ENCODE results near the gene UBL4B.

- TF ChIP-seq, protein P1, sequence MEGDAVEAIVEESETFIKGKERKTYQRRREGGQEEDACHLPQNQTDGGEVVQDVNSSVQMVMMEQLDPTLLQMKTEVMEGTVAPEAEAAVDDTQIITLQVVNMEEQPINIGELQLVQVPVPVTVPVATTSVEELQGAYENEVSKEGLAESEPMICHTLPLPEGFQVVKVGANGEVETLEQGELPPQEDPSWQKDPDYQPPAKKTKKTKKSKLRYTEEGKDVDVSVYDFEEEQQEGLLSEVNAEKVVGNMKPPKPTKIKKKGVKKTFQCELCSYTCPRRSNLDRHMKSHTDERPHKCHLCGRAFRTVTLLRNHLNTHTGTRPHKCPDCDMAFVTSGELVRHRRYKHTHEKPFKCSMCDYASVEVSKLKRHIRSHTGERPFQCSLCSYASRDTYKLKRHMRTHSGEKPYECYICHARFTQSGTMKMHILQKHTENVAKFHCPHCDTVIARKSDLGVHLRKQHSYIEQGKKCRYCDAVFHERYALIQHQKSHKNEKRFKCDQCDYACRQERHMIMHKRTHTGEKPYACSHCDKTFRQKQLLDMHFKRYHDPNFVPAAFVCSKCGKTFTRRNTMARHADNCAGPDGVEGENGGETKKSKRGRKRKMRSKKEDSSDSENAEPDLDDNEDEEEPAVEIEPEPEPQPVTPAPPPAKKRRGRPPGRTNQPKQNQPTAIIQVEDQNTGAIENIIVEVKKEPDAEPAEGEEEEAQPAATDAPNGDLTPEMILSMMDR (conservative IDR thresholded peaks at IDR 0.05; ENCODE audit: low read depth in 2 of 2), result no peak
- TF ChIP-seq REST (IDR thresholded peaks at IDR 0.05; ENCODE audit: unreplicated experiment) (no peak), POLR2AphosphoS5 (IDR thresholded peaks at IDR 0.05; ENCODE audit: low read depth) (no peak), JUNB (IDR thresholded peaks at IDR 0.05; ENCODE audit: unreplicated experiment) (no peak), EZH2 (IDR thresholded peaks at IDR 0.05; ENCODE audit: low read depth, unreplicated experiment) (peak; percentile 30), EZH2phosphoT487 (IDR thresholded peaks at IDR 0.05; ENCODE audit: unreplicated experiment) (no peak)
- TF ChIP-seq, protein P2, sequence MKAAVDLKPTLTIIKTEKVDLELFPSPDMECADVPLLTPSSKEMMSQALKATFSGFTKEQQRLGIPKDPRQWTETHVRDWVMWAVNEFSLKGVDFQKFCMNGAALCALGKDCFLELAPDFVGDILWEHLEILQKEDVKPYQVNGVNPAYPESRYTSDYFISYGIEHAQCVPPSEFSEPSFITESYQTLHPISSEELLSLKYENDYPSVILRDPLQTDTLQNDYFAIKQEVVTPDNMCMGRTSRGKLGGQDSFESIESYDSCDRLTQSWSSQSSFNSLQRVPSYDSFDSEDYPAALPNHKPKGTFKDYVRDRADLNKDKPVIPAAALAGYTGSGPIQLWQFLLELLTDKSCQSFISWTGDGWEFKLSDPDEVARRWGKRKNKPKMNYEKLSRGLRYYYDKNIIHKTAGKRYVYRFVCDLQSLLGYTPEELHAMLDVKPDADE (IDR thresholded peaks at IDR 0.05), result no peak
These were observed 29.8 kb upstream of the UBL4B start for GRCh38 chr1:110082477-110082876.
